Testis (tissue), 2 donors: ENCODE data around the gene CPNE7.

Experiments used
- POLR2A ChIP-seq: fragments of 450-650 bp; IDR thresholded peaks from one replicate; pipeline ENCODE4 v1.6.1; 2017; ENCODE audit warnings: antibody characterized with exemption, mild to moderate bottlenecking, moderate library complexity
- TF ChIP-seq, protein P1 (sequence below), 3 experiments: fragments of 450-650 bp in 2 of 3; fragments of 200-600 bp in 1 of 3; sonication (generic) in 1 of 3; IDR thresholded peaks; one replicate each; pipeline ENCODE4 v1.5.1; 2016 to 2019; ENCODE audit warnings: antibody characterized with exemption in 3 of 3, mild to moderate bottlenecking in 2 of 3, moderate library complexity in 1 of 3

DNA sequence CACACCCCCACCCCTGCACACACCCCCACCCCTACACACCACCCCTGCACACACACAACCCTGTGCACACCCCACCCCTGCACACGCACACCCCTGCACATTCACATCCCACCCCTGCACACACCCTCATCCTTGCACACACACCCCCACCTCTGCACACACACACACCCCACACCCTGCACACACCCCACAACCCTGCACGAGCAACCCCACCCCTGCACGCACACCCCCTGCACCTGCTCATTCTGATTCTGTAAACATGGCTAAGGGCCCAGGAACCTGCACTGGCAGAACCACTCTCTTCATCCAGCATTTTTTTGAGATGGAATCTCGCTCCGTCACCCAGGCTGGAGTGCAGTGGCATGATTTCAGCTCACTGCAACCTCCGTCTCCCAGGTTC lies 63.8 kb downstream of the CPNE7 start:
- TF ChIP-seq, protein P1, sequence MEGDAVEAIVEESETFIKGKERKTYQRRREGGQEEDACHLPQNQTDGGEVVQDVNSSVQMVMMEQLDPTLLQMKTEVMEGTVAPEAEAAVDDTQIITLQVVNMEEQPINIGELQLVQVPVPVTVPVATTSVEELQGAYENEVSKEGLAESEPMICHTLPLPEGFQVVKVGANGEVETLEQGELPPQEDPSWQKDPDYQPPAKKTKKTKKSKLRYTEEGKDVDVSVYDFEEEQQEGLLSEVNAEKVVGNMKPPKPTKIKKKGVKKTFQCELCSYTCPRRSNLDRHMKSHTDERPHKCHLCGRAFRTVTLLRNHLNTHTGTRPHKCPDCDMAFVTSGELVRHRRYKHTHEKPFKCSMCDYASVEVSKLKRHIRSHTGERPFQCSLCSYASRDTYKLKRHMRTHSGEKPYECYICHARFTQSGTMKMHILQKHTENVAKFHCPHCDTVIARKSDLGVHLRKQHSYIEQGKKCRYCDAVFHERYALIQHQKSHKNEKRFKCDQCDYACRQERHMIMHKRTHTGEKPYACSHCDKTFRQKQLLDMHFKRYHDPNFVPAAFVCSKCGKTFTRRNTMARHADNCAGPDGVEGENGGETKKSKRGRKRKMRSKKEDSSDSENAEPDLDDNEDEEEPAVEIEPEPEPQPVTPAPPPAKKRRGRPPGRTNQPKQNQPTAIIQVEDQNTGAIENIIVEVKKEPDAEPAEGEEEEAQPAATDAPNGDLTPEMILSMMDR (IDR thresholded peaks at IDR 0.05): no peak
- TF ChIP-seq POLR2A: no peak
